Neutrophil (primary cell): Measurements from ENCODE around the gene ABCC5.

Experiments
- H3K27ac ChIP-seq: fragments of 200-600 bp; sonication (generic); 2 replicates; pipeline ENCODE4 v1.5.1; 2016; ENCODE audit warnings: mild to moderate bottlenecking, moderate library complexity
- H3K27me3 ChIP-seq: fragments of 200-600 bp; sonication (generic); 2 replicates; pipeline ENCODE4 v1.6.0; 2016; ENCODE audit warnings: mild to moderate bottlenecking
- H3K36me3 ChIP-seq: fragments of 200-600 bp; sonication (generic); 2 replicates; pipeline ENCODE4 v1.5.1; 2017
- H3K4me1 ChIP-seq, 2 experiments: fragments of 200-600 bp in 1 of 2; sonication (generic) in 1 of 2; 1 replicate in 1 of 2; 2 replicates in 1 of 2; pipeline versions ENCODE4 v1.5.1 to v1.6.1; 2013 to 2016; ENCODE audit warnings: low read depth in 1 of 2, low read length in 1 of 2, mild to moderate bottlenecking in 1 of 2, moderate library complexity in 1 of 2; ENCODE audit not compliant: control insufficient read depth in 1 of 2, insufficient read depth in 1 of 2
- H3K4me3 ChIP-seq, 2 experiments: fragments of 200-600 bp in 1 of 2; sonication (generic) in 1 of 2; 1 replicate in 1 of 2; 2 replicates in 1 of 2; pipeline ENCODE4 v1.5.1; 2013 to 2016; ENCODE audit warnings: low read depth in 1 of 2, low read length in 1 of 2, mild to moderate bottlenecking in 1 of 2, moderate library complexity in 1 of 2
- H3K9me3 ChIP-seq: fragments of 200-600 bp; sonication (generic); 2 replicates; pipeline ENCODE4 v1.5.1; 2016
- TF ChIP-seq, protein P1 (sequence below): fragments of 200-600 bp; sonication (generic); IDR thresholded peaks from 2 replicates; pipeline ENCODE4 v1.5.1; 2016; ENCODE audit warnings: antibody characterized with exemption

ABCC5 gene

DNA sequence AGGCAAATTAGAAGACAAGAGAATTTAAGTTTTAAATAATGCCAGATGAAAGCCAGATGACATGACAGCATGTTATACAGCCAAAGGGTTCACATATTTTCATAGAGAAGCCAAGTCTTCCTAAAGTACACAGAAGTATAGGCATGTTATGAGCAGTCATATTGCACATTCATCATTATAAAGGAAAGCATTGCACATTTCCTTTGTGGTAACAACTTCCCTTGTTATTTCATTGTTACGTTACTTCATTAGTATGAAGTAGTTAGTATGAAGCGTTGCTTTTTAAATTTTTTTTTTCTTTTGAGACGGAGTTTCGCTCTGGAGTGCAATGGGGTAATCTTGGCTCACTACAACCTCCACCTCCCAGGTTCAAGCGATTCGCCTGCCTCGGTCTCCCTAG, 4.6 kb upstream of the ABCC5 start:
- Histone ChIP-seq H3K36me3 (no peaks in the 10 kb centered on the region), H3K27me3 (no peaks in the 10 kb centered on the region), H3K4me1 (peaks cover 52 to 57% of the 10 kb centered on the region in 2 experiments), H3K9me3 (no peaks in the 10 kb centered on the region), H3K4me3 (peak overlapping the region; percentile 46 to 50), H3K27ac (peak overlapping the region; percentile 94)
- TF ChIP-seq, protein P1, sequence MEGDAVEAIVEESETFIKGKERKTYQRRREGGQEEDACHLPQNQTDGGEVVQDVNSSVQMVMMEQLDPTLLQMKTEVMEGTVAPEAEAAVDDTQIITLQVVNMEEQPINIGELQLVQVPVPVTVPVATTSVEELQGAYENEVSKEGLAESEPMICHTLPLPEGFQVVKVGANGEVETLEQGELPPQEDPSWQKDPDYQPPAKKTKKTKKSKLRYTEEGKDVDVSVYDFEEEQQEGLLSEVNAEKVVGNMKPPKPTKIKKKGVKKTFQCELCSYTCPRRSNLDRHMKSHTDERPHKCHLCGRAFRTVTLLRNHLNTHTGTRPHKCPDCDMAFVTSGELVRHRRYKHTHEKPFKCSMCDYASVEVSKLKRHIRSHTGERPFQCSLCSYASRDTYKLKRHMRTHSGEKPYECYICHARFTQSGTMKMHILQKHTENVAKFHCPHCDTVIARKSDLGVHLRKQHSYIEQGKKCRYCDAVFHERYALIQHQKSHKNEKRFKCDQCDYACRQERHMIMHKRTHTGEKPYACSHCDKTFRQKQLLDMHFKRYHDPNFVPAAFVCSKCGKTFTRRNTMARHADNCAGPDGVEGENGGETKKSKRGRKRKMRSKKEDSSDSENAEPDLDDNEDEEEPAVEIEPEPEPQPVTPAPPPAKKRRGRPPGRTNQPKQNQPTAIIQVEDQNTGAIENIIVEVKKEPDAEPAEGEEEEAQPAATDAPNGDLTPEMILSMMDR = no peak

DNA sequence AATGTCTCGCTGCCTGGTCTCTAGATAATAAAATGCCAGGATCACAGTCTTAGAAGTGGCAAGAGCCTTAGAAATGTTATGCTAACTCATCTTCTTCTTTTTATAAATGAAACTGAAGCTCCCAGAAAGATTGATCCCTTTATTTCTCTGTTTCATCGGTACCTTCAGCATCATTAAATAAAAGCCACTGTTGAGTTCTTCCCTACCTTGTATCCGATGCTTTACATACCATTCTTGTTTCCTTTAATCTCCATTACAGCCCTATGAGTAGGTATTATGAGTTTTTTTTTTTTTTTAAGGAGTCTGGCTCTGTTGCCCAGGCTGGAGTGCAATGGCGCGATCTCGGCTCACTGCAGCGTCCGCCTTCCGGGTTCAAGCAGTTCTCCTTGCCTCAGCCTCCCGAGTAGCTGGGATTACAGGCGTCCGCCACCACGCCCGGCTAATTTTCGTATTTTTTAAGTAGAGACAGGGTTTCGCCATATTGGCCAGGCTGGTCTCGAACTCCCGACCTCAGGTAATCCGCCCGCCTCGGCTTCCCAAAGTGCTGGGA, 815 bp upstream of the ABCC5 start:
- H3K27me3 ChIP-seq = no peaks in the 10 kb centered on the region
- peaks cover 64 to 69% of the 10 kb centered on the region in 2 experiments for H3K4me1 ChIP-seq
- peak overlapping the region; percentile 97 to 100 for H3K4me3 ChIP-seq
- peaks cover 7% of the 10 kb centered on the region for H3K36me3 ChIP-seq
- H3K9me3 ChIP-seq = no peaks in the 10 kb centered on the region
- H3K27ac ChIP-seq = peak overlapping the region; percentile 85
- TF ChIP-seq, protein P1 = no peak

DNA sequence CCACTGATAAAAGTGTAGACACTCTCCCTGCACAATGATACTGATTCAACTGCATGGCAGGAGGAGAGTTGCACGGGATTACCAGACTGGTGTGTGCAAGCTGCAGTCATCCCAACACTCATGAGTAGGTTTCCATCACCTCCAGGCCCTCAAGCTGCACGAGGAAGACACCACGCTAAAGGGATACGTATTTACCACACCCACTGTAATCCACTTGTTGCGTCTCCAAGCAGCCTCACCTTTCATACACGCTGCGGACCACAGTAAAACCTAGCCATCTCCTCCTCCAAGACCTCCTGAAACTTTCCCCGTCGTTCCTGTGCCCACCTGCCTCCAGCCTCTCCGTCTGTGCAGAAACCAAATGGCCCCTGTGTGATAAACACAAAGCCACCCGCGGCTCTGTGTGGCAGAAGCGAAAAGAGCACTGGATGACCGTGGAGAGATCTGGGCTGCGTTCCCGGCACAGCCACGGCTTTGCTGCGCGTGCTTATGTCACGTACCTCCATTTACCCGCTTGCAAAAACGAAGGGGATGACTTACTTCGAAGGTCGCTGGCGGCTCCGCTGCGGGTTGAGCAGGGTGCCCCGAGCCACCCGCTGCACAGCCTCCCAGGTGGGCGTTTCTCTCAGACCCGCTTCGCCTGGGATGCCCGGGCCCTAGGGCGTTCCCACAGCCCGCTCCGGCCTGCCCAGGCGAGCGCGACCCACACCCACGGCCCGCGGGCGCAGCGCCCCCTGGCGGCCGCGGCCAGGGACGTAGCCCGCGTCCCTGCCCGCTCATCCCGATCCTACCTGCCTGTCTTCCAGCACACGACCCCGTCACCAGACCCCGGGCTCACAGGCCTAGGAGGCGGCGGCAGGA, 643 bp downstream of the ABCC5 start:
- Histone ChIP-seq H3K9me3 (no peaks in the 10 kb centered on the region), H3K4me1 (peaks cover 50 to 54% of the 10 kb centered on the region in 2 experiments), H3K27me3 (no peaks in the 10 kb centered on the region), H3K4me3 (peak overlapping the region; percentile 97 to 100), H3K36me3 (peaks cover 20% of the 10 kb centered on the region), H3K27ac (peak overlapping the region; percentile 85)
- TF ChIP-seq, protein P1 = peak; percentile 96

DNA sequence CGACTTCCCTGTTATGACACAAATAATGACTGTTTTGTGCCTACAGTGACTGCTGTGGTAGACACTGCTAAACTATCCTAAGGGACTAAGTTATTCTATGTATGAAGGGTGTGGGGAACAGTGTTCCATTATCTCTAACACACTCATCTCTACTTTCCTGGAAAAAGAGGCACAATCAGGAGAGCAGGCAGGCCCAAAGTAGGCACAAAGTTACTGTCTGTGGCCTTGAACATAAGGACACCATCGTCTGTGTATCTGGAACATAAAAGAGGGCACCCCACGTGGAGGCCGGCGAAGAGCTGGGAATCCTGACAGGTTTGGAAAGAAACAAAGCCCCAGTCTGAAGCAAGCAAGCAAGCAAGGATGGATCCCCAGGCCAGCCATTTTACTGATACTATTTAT, 1.5 kb downstream of the ABCC5 start:
- TF ChIP-seq, protein P1 = no peak
- peak overlapping the region in 1 of 2 experiments; percentile 100 for H3K4me3 ChIP-seq

DNA sequence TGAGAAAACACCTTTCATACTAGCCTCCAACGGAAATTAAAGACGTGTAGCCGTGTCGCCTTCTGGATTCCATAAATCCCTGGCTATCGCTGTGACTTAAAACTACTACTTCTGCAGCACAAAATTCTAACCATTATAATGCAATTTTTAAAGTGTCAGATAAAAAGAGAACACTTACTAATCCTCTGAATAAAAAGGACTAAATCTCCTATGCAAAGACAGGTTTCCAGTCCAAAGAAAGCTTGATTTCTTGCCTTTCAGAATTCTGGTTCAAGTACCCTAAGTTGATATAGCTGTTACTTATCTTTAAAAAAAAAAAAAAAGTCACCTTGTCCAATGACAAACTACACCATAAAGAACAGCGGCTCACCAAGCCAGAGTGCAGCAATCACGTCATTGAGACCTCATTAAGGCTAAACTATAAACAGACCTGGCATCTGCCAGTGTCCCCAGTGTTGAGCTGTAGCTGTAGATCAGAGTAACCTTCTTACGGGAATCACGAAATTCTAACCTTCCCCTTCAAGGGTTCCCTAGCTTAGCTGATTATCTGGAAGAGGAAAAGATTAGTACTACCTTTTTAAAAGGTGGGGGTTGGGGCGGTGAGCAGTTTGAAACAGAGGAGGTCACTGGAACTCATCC, 2.2 kb downstream of the ABCC5 start:
- Histone ChIP-seq H3K4me3 (no peak overlapping the region), H3K27me3 (no peaks in the 10 kb centered on the region)

More for the DNA sequence above, 1.5 kb downstream of the ABCC5 start:
- H3K27me3 ChIP-seq = no peaks in the 10 kb centered on the region
- H3K4me1 ChIP-seq = peaks cover 41 to 46% of the 10 kb centered on the region in 2 experiments
- H3K27ac ChIP-seq = peak overlapping the region; percentile 85
- H3K9me3 ChIP-seq = no peaks in the 10 kb centered on the region
- peaks cover 29% of the 10 kb centered on the region for H3K36me3 ChIP-seq

More for the DNA sequence above, 2.2 kb downstream of the ABCC5 start:
- TF ChIP-seq, protein P1 = no peak
- no peaks in the 10 kb centered on the region for H3K9me3 ChIP-seq
- H3K27ac ChIP-seq = peak overlapping the region; percentile 85
- H3K4me1 ChIP-seq = peaks cover 34 to 39% of the 10 kb centered on the region in 2 experiments
- peaks cover 35% of the 10 kb centered on the region for H3K36me3 ChIP-seq
